HG03045 (cell line): ENCODE measurements around the gene KCMF1.

ENCODE experiments used
- ATAC-seq: cut with Tn5 transposase; IDR thresholded peaks from one replicate; pipeline ENCODE4 v1.9.1; 2021; ENCODE audit warnings: mild to moderate bottlenecking, moderate library complexity; ENCODE audit not compliant: unreplicated experiment

Gene KCMF1

GRCh38 chr2:84980263-84980983 lies 9.5 kb downstream of the KCMF1 start:
- ATAC-seq: no peak

- no peak for ATAC-seq
Observed at GRCh38 chr2:84986018-84986417, 15.1 kb downstream of the KCMF1 start.

- ATAC-seq: no peak
Observed at GRCh38 chr2:84989422-84989821, 18.5 kb downstream of the KCMF1 start.

GRCh38 chr2:84989927-84990326 lies 19.0 kb downstream of the KCMF1 start:
- no peak for ATAC-seq

GRCh38 chr2:84991404-84992160 lies 20.6 kb downstream of the KCMF1 start:
- no peak for ATAC-seq

GRCh38 chr2:84995826-84996225 lies 24.9 kb downstream of the KCMF1 start:
- ATAC-seq: no peak

GRCh38 chr2:84996909-84997308 lies 25.9 kb downstream of the KCMF1 start:
- no peak for ATAC-seq

GRCh38 chr2:84999553-84999955 lies 28.6 kb downstream of the KCMF1 start:
- ATAC-seq: no peak

GRCh38 chr2:85001595-85001994 lies 30.6 kb downstream of the KCMF1 start:
- ATAC-seq: no peak

- no peak for ATAC-seq
Observed at GRCh38 chr2:85002534-85002933, 31.6 kb downstream of the KCMF1 start.

- no peak for ATAC-seq
Observed at GRCh38 chr2:85008252-85008651, 37.3 kb downstream of the KCMF1 start.

GRCh38 chr2:85009019-85009618 lies 38.2 kb downstream of the KCMF1 start:
- ATAC-seq: no peak

- no peak for ATAC-seq
Observed at GRCh38 chr2:85010404-85010803, 39.4 kb downstream of the KCMF1 start.

GRCh38 chr2:85011098-85011497 lies 40.1 kb downstream of the KCMF1 start:
- ATAC-seq: no peak

- ATAC-seq: no peak
Observed at GRCh38 chr2:85011747-85012146, 40.8 kb downstream of the KCMF1 start.

GRCh38 chr2:85012431-85012830 lies 41.5 kb downstream of the KCMF1 start:
- no peak for ATAC-seq

GRCh38 chr2:85012855-85013254 lies 41.9 kb downstream of the KCMF1 start:
- ATAC-seq: no peak

GRCh38 chr2:85015653-85016360 lies 44.8 kb downstream of the KCMF1 start:
- no peak for ATAC-seq

GRCh38 chr2:85016446-85016845 lies 45.5 kb downstream of the KCMF1 start:
- no peak for ATAC-seq

GRCh38 chr2:85017411-85018048 lies 46.6 kb downstream of the KCMF1 start:
- ATAC-seq: no peak

GRCh38 chr2:85018049-85018447 lies 47.1 kb downstream of the KCMF1 start:
- no peak for ATAC-seq
